Peyer's patch (tissue), 4 donors: ENCODE measurements around the gene CEP68.

Source experiments
- CTCF ChIP-seq, 6 experiments: fragments of 450-650 bp in 4 of 6; fragments of 200-600 bp in 2 of 6; sonication (generic) in 1 of 6; IDR thresholded peaks; one replicate each; pipeline ENCODE4 v1.5.1; 2017 to 2019; ENCODE audit warnings: antibody characterized with exemption in 6 of 6, mild to moderate bottlenecking in 3 of 6, moderate library complexity in 1 of 6
- POLR2A ChIP-seq, 2 donors: fragments of 450-650 bp; IDR thresholded peaks; one replicate each; pipeline ENCODE4 v1.5.1; 2017; ENCODE audit warnings: antibody characterized with exemption in 2 of 2, mild to moderate bottlenecking in 2 of 2, moderate library complexity in 2 of 2

- no peak for TF ChIP-seq CTCF (IDR thresholded peaks at IDR 0.05)
- TF ChIP-seq POLR2A (IDR thresholded peaks at IDR 0.05): no peak
These were observed 34.5 kb upstream of the CEP68 start for GRCh38 chr2:65021709-65022108.
